H7 (cell line): Measurements from ENCODE around the gene KRTAP3-1. TPM values are rescaled to one million over a fixed set of nuclear protein-coding genes. Genes with fewer than 3 reads are reported as not detected.

ENCODE experiments used
- DNase-seq: peaks from one replicate; pipeline ENCODE4 v3.0.0; 2012
- H3K27me3 ChIP-seq: 2 replicates; pipeline ENCODE4 v1.6.0; 2011; ENCODE audit warnings: mild to moderate bottlenecking, low read length; ENCODE audit not compliant: control insufficient read depth, insufficient read depth
- H3K36me3 ChIP-seq: replicated peaks from 2 replicates; pipeline ENCODE4 v1.5.1; 2011; ENCODE audit warnings: low read length; ENCODE audit not compliant: control insufficient read depth, insufficient read depth
- H3K4me3 ChIP-seq: 2 replicates; pipeline ENCODE4 v1.5.1; 2011; ENCODE audit warnings: low read depth, mild to moderate bottlenecking, control low read depth, low read length, moderate library complexity; ENCODE audit not compliant: insufficient read depth
- total RNA-seq: library from RNA; depleted of rRNA; stranded (reverse); fragments of >200 nt; shearing (Covaris generic); gene quantifications from 2 replicates; pipeline ENCODE4 v1.2.3, GENCODE V29; 2014; rRNA removed

The KRTAP3-1 gene
- total RNA-seq, 1 experiment from 2014 or later: not detected

DNA sequence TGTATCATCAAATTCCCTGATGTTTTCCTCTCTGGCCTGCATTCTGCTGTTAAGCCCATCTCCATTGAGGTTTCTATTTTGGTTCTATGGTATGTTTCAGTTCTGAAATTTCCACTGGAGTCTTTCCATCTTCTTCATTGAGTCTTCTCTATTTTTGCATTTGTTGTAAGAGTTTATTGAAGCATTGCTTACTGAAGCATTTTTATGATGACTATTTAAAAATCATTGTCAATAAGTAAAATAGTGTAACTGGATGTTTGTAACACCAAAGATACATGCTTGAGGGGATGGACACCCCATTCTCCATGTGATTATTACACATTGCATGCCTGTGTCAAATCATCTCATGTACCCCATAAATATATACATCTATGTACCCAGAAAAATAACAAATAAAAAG is 33.4 kb downstream of the KRTAP3-1 start:
- no peaks in the 10 kb centered on the region for H3K36me3 ChIP-seq
- no peak for DNase-seq
- H3K4me3 ChIP-seq: no peak overlapping the region
- H3K27me3 ChIP-seq: no peaks in the 10 kb centered on the region

DNA sequence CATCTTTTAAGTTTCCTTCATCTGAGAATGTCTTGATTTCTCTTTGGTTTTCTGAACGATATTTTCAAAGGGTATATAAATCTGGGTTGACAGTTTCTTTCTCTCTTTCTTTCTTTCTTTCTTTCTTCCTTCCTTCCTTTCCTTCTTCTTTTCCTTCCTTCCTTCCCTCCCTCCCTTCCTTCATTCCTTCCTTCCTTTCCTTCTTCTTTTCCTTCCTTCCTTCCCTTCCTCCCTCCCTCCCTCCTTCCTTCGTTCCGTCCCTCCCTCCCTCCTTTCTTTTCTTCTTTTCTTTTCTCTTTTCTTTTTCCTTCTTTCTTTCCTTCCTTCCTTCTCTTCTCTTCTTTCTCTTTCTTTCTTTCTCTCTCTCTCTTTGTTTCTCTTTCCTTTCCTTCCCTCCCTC is 34.6 kb downstream of the KRTAP3-1 start:
- H3K27me3 ChIP-seq: no peaks in the 10 kb centered on the region
- H3K4me3 ChIP-seq: no peak overlapping the region
- DNase-seq: no peak
- no peaks in the 10 kb centered on the region for H3K36me3 ChIP-seq

GRCh38 chr17:40967582-40967981 is 41.3 kb downstream of the KRTAP3-1 start:
- no peaks in the 10 kb centered on the region for H3K27me3 ChIP-seq
- no peaks in the 10 kb centered on the region for H3K36me3 ChIP-seq
- DNase-seq: no peak
- no peak overlapping the region for H3K4me3 ChIP-seq

GRCh38 chr17:40966848-40967247 is 42.1 kb downstream of the KRTAP3-1 start, which contains the start of gene KRT39:
Gene KRT39 (minus strand): TSS chr17:40966948. CDS start chr17:40966856, 92 bp downstream.
- no peaks in the 10 kb centered on the region for H3K36me3 ChIP-seq
- H3K4me3 ChIP-seq: no peak within 1 kb of the TSS
- no peaks in the 10 kb centered on the region for H3K27me3 ChIP-seq
- DNase-seq: no peak

GRCh38 chr17:40963838-40964237 is 45.1 kb downstream of the KRTAP3-1 start:
- H3K36me3 ChIP-seq: no peaks in the 10 kb centered on the region
- H3K27me3 ChIP-seq: no peaks in the 10 kb centered on the region
- no peak overlapping the region for H3K4me3 ChIP-seq
- peak; percentile 30 for DNase-seq

GRCh38 chr17:40962059-40962561 is 46.8 kb downstream of the KRTAP3-1 start:
- no peak for DNase-seq
- no peaks in the 10 kb centered on the region for H3K27me3 ChIP-seq
- H3K4me3 ChIP-seq: no peak overlapping the region
- H3K36me3 ChIP-seq: no peaks in the 10 kb centered on the region

- no peak for DNase-seq
- Histone ChIP-seq H3K27me3 (no peaks in the 10 kb centered on the region), H3K36me3 (no peaks in the 10 kb centered on the region), H3K4me3 (no peak overlapping the region)
Measured at GRCh38 chr17:40961591-40961990, 47.3 kb downstream of the KRTAP3-1 start.

GRCh38 chr17:40960144-40960543 is 48.8 kb downstream of the KRTAP3-1 start:
- H3K27me3 ChIP-seq: no peaks in the 10 kb centered on the region
- H3K4me3 ChIP-seq: no peak overlapping the region
- DNase-seq: no peak
- H3K36me3 ChIP-seq: no peaks in the 10 kb centered on the region

Other genes starting within 250 kb of the KRTAP3-1 start
- gene KRT26, start 236.9 kb downstream of the KRTAP3-1 start, total RNA-seq: not detected in 2 replicates
- not detected in 2 replicates for gene KRT27, start 226.6 kb downstream of the KRTAP3-1 start, total RNA-seq
- gene KRT28, start 209.2 kb downstream of the KRTAP3-1 start, total RNA-seq: not detected in 2 replicates
- 2.4 and 5.4 TPM in 2 replicates for gene KRT10, start 186.5 kb downstream of the KRTAP3-1 start, total RNA-seq
- not detected in 2 replicates for gene KRT12, start 141.9 kb downstream of the KRTAP3-1 start, total RNA-seq
- gene KRT20, start 123.9 kb downstream of the KRTAP3-1 start, total RNA-seq: not detected in 2 replicates
- gene KRT23, start 71.5 kb downstream of the KRTAP3-1 start, total RNA-seq: not detected in 2 replicates
- not detected in 2 replicates for gene KRT39, start 42.2 kb downstream of the KRTAP3-1 start, total RNA-seq
- not detected in 2 replicates for gene KRT40, start 24.8 kb downstream of the KRTAP3-1 start, total RNA-seq
- gene KRTAP3-3, start 15.0 kb downstream of the KRTAP3-1 start, total RNA-seq: not detected in 2 replicates
- not detected in 2 replicates for gene KRTAP3-2, start 9.2 kb downstream of the KRTAP3-1 start, total RNA-seq
- gene KRTAP1-5, start 18.1 kb upstream of the KRTAP3-1 start, total RNA-seq: not detected in 2 replicates
- not detected in 2 replicates for gene KRTAP1-4, start 21.1 kb upstream of the KRTAP3-1 start, total RNA-seq
- gene KRTAP1-3, start 25.7 kb upstream of the KRTAP3-1 start, total RNA-seq: not detected in 2 replicates
- gene KRTAP1-1, start 32.3 kb upstream of the KRTAP3-1 start, total RNA-seq: not detected in 2 replicates
- gene KRTAP2-1, start 38.2 kb upstream of the KRTAP3-1 start, total RNA-seq: not detected in 2 replicates
- not detected in 2 replicates for gene KRTAP2-2, start 46.1 kb upstream of the KRTAP3-1 start, total RNA-seq
- not detected in 2 replicates for gene KRTAP2-3, start 51.0 kb upstream of the KRTAP3-1 start, total RNA-seq
- gene KRTAP2-4, start 56.8 kb upstream of the KRTAP3-1 start, total RNA-seq: not detected in 2 replicates
- not detected in 2 replicates for gene KRTAP4-7, start 75.0 kb upstream of the KRTAP3-1 start, total RNA-seq
- gene KRTAP4-8, start 89.0 kb upstream of the KRTAP3-1 start, total RNA-seq: not detected in 2 replicates
- gene KRTAP4-16, start 93.1 kb upstream of the KRTAP3-1 start, total RNA-seq: not detected in 2 replicates
- not detected in 2 replicates for gene KRTAP4-9, start 96.3 kb upstream of the KRTAP3-1 start, total RNA-seq
- not detected in 2 replicates for gene KRTAP4-11, start 109.2 kb upstream of the KRTAP3-1 start, total RNA-seq
- gene KRTAP4-12, start 115.1 kb upstream of the KRTAP3-1 start, total RNA-seq: not detected in 2 replicates
- gene KRTAP4-6, start 131.4 kb upstream of the KRTAP3-1 start, total RNA-seq: not detected in 2 replicates
- gene KRTAP4-5, start 140.7 kb upstream of the KRTAP3-1 start, total RNA-seq: not detected in 2 replicates
- gene KRTAP4-4, start 151.6 kb upstream of the KRTAP3-1 start, total RNA-seq: not detected in 2 replicates
- gene KRTAP4-3, start 159.1 kb upstream of the KRTAP3-1 start, total RNA-seq: not detected in 2 replicates
- not detected in 2 replicates for gene KRTAP4-2, start 169.1 kb upstream of the KRTAP3-1 start, total RNA-seq
- 0.38 and 0.70 TPM in 2 replicates for gene KRTAP4-1, start 175.8 kb upstream of the KRTAP3-1 start, total RNA-seq
- not detected in 2 replicates for gene KRTAP9-1, start 180.8 kb upstream of the KRTAP3-1 start, total RNA-seq
- gene KRTAP9-2, start 217.5 kb upstream of the KRTAP3-1 start, total RNA-seq: not detected in 2 replicates
- not detected in 2 replicates for gene KRTAP9-3, start 223.3 kb upstream of the KRTAP3-1 start, total RNA-seq
- not detected in 2 replicates for gene KRTAP9-8, start 228.9 kb upstream of the KRTAP3-1 start, total RNA-seq
- not detected in 2 replicates for gene KRTAP9-4, start 240.6 kb upstream of the KRTAP3-1 start, total RNA-seq
- not detected in 2 replicates for gene KRTAP9-9, start 246.3 kb upstream of the KRTAP3-1 start, total RNA-seq